ENCODE measurements around the gene ROBO2.

Gene ROBO2

DNA sequence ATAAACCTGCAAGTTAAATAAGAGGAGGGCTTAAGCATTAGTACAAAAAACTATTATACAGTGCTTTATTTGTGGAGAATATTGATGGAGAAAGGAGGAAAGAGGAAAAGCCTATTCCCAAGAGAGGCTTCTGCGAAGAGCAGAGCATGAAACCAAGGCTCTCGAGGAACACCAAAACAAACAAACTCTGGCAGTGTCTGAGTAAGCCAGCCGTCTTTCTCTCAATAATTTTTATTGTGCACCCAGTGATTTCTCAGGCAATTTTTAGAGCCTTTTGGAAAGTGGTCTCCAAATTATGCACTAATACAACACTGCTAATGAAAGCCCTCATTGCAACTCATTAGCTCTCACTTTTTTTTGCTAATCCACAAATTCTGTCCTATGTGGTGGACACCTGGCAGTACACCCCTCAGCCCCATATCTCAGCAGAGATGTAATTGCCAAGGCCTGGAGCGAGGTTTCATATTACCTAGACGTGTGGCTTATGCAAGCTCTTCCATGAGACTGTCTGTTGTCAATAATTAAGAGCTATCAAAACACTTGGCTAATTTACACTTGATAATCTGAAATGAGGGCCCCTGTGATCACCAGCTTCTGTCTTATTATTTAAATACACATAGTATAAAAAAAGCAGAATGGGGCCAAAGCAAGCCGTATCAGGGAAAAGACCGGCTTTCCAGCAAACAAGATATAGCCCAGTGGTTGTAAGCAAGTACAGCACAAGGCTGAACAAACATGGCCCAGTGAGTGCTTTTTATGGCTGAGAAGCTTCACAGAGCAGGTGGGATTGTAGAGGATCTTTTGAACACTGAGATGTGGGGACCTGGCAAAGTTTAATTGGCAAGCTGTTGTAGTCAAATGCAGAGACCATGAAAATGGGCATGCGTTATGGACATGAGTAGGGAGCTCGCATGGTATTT lies 216.9 kb downstream of the ROBO2 start:
- no peak for TF ChIP-seq CTCF (conservative IDR thresholded peaks at IDR 0.05; ENCODE audit: low read depth, low read length)

GRCh38 chr3:77259694-77260093 lies 219.8 kb downstream of the ROBO2 start:
- no peak overlapping the region for H3K4me3 ChIP-seq (ENCODE audit: low read depth, low read length)
- DNase-seq (ENCODE audit: low read depth): no peak
- TF ChIP-seq CTCF (conservative IDR thresholded peaks at IDR 0.05; ENCODE audit: low read depth, low read length): no peak

More for the DNA sequence above, 216.9 kb downstream of the ROBO2 start:
- H3K4me3 ChIP-seq (ENCODE audit: low read depth, low read length): no peak overlapping the region
- DNase-seq (ENCODE audit: low read depth): no peak

DNA sequence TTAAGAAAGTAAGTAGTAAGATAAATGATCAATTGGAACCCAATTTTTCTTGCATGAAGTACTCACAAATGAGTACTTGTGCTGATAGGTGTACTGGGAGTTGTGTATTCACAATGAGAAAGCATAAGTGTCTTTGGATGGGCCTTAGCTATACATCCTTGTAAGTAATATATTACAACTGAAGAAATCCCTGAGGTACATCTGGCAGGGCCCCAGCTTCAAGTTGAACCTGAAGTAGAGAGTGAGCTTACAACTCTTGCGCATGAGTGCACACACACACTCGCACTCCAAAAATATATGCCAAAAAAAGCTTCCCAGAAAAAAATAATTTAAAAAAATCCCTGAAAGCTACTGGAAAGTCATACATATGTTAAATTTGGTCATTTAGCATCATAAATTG lies 222.5 kb downstream of the ROBO2 start:
- DNase-seq (ENCODE audit: low read depth): no peak
- no peak for TF ChIP-seq CTCF (conservative IDR thresholded peaks at IDR 0.05; ENCODE audit: low read depth, low read length)

GRCh38 chr3:77267589-77267988 lies 227.7 kb downstream of the ROBO2 start:
- DNase-seq (ENCODE audit: low read depth): no peak
- no peak for TF ChIP-seq CTCF (conservative IDR thresholded peaks at IDR 0.05; ENCODE audit: low read depth, low read length)

More for the DNA sequence above, 222.5 kb downstream of the ROBO2 start:
- H3K4me3 ChIP-seq (ENCODE audit: low read depth, low read length): no peak overlapping the region

GRCh38 chr3:77271306-77271705 lies 231.4 kb downstream of the ROBO2 start:
- H3K4me3 ChIP-seq (ENCODE audit: low read depth, low read length): no peak overlapping the region
- TF ChIP-seq CTCF (conservative IDR thresholded peaks at IDR 0.05; ENCODE audit: low read depth, low read length): no peak
- no peak for DNase-seq (ENCODE audit: low read depth)

More at GRCh38 chr3:77267589-77267988, 227.7 kb downstream of the ROBO2 start:
- no peak overlapping the region for H3K4me3 ChIP-seq (ENCODE audit: low read depth, low read length)

- TF ChIP-seq CTCF (conservative IDR thresholded peaks at IDR 0.05; ENCODE audit: low read depth, low read length): no peak
- no peak overlapping the region for H3K4me3 ChIP-seq (ENCODE audit: low read depth, low read length)
- no peak for DNase-seq (ENCODE audit: low read depth)
Measured at GRCh38 chr3:77271711-77272110, 231.8 kb downstream of the ROBO2 start.

DNA sequence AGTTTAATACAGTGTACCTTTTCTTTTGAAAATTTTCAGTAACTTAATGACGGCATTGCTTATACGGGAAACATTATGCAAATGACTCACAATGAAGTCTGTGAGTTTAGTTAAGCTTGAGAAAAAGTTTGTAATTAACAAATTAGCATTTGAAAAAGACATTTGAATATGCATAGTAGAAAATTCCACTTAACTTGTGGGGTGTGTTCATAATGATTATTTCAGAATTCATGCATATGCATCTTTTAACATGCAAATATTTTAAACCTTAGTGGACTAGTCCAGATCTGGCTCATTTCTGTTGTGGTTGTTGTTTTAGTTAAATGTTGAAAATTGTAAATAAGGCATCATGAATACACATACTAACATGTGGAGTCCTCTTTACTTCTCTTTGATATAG lies 239.4 kb downstream of the ROBO2 start:
- no peak for TF ChIP-seq CTCF (conservative IDR thresholded peaks at IDR 0.05; ENCODE audit: low read depth, low read length)
- H3K4me3 ChIP-seq (ENCODE audit: low read depth, low read length): no peak overlapping the region
- DNase-seq (ENCODE audit: low read depth): no peak

All from choroid plexus epithelial cell (primary cell).